ENCODE results near the gene TBC1D3I. TPM values are rescaled to one million over a fixed set of nuclear protein-coding genes. Genes with fewer than 3 reads are reported as not detected.
"Not testable (repeated sequence)": the region's sequence is repeated elsewhere in the genome, so short reads cannot be mapped to it uniquely, and the experiment has no call there.

The TBC1D3I gene
- total RNA-seq (1 to 10 TPM; 2.2 to 2.8 TPM), polyA plus RNA-seq (ENCODE audit: insufficient read depth, low read depth, low replicate concordance) (13.1 TPM)
- long read RNA-seq, donor 1 = 0 reads
- long read RNA-seq, donor 2 = 0 reads

GRCh38 chr17:36264470-36264869 is at the start of gene TBC1D3I:
TSS of gene TBC1D3I (minus strand) at chr17:36264570. CDS start at chr17:36262985, 1,585 bp downstream.
- H3K4me1 ChIP-seq; H3K9me3 ChIP-seq; H3K36me3 ChIP-seq (ENCODE audit: low read depth, missing control alignments); intact Hi-C loops (cut with DNase I; ENCODE audit: low total_unique reads); H3K27me3 ChIP-seq; H3K4me3 ChIP-seq; DNase-seq; H3K27ac ChIP-seq: not testable (repeated sequence)
- WGBS, 2 donors = no CpG with 5 or more reads among the region's 11 CpGs

- H3K4me3 ChIP-seq; H3K27ac ChIP-seq; intact Hi-C loops (cut with DNase I; ENCODE audit: low total_unique reads); H3K36me3 ChIP-seq (ENCODE audit: low read depth, missing control alignments); H3K27me3 ChIP-seq; DNase-seq; H3K4me1 ChIP-seq; H3K9me3 ChIP-seq: not testable (repeated sequence)
- no CpG with 5 or more reads among the region's 1 CpG for WGBS, 2 donors
These were observed 30.8 kb upstream of the TBC1D3I start for GRCh38 chr17:36295161-36295560.

GRCh38 chr17:36289965-36290612 is 25.7 kb upstream of the TBC1D3I start:
- DNase-seq; intact Hi-C loops (cut with DNase I; ENCODE audit: low total_unique reads); H3K4me3 ChIP-seq; H3K4me1 ChIP-seq; H3K9me3 ChIP-seq; H3K27me3 ChIP-seq; H3K36me3 ChIP-seq (ENCODE audit: low read depth, missing control alignments); H3K27ac ChIP-seq: not testable (repeated sequence)
- WGBS, 2 donors = 73 to 76% methylated on average over 1 of the region's 2 CpGs

GRCh38 chr17:36284219-36284618 is 19.8 kb upstream of the TBC1D3I start:
- H3K4me3 ChIP-seq; H3K27me3 ChIP-seq; DNase-seq; H3K9me3 ChIP-seq; H3K27ac ChIP-seq; H3K36me3 ChIP-seq (ENCODE audit: low read depth, missing control alignments); intact Hi-C loops (cut with DNase I; ENCODE audit: low total_unique reads); H3K4me1 ChIP-seq: not testable (repeated sequence)
- WGBS, 2 donors = 60 to 67% methylated on average over 1 to 2 of the region's 5 CpGs

- H3K27ac ChIP-seq; intact Hi-C loops (cut with DNase I; ENCODE audit: low total_unique reads); H3K36me3 ChIP-seq (ENCODE audit: low read depth, missing control alignments); H3K4me3 ChIP-seq; H3K4me1 ChIP-seq; DNase-seq; H3K9me3 ChIP-seq; H3K27me3 ChIP-seq: not testable (repeated sequence)
- WGBS, 2 donors = no CpG with 5 or more reads among the region's 1 CpG
These were observed 18.9 kb upstream of the TBC1D3I start for GRCh38 chr17:36283256-36283655.

GRCh38 chr17:36242046-36242445 is 22.3 kb downstream of the TBC1D3I start:
- intact Hi-C loops (cut with DNase I; ENCODE audit: low total_unique reads); H3K9me3 ChIP-seq; H3K27ac ChIP-seq; H3K4me3 ChIP-seq; H3K27me3 ChIP-seq; H3K4me1 ChIP-seq; DNase-seq; H3K36me3 ChIP-seq (ENCODE audit: low read depth, missing control alignments): not testable (repeated sequence)
- 80 to 94% methylated on average over 3 of the region's 4 CpGs for WGBS, 2 donors

- H3K9me3 ChIP-seq; H3K4me1 ChIP-seq; DNase-seq; intact Hi-C loops (cut with DNase I; ENCODE audit: low total_unique reads); H3K27ac ChIP-seq; H3K36me3 ChIP-seq (ENCODE audit: low read depth, missing control alignments); H3K27me3 ChIP-seq; H3K4me3 ChIP-seq: not testable (repeated sequence)
- WGBS, 2 donors = 48% methylated on average over 4 to 5 of the region's 5 CpGs
These were observed 34.7 kb downstream of the TBC1D3I start for GRCh38 chr17:36229644-36230043.

GRCh38 chr17:36222967-36223366 is 41.4 kb downstream of the TBC1D3I start:
- WGBS, 2 donors = 75 to 94% methylated on average over 9 to 12 of the region's 12 CpGs
- H3K27ac ChIP-seq; H3K9me3 ChIP-seq; H3K36me3 ChIP-seq (ENCODE audit: low read depth, missing control alignments); H3K4me3 ChIP-seq; H3K27me3 ChIP-seq; DNase-seq; intact Hi-C loops (cut with DNase I; ENCODE audit: low total_unique reads); H3K4me1 ChIP-seq: not testable (repeated sequence)

GRCh38 chr17:36221581-36222100 is 42.7 kb downstream of the TBC1D3I start:
- 90 to 91% methylated on average over 4 of the region's 4 CpGs for WGBS, 2 donors
- H3K27me3 ChIP-seq; H3K4me3 ChIP-seq; H3K4me1 ChIP-seq; H3K9me3 ChIP-seq; H3K36me3 ChIP-seq (ENCODE audit: low read depth, missing control alignments); intact Hi-C loops (cut with DNase I; ENCODE audit: low total_unique reads); H3K27ac ChIP-seq; DNase-seq: not testable (repeated sequence)

- H3K4me3 ChIP-seq; intact Hi-C loops (cut with DNase I; ENCODE audit: low total_unique reads); H3K27me3 ChIP-seq; H3K9me3 ChIP-seq; H3K4me1 ChIP-seq; H3K36me3 ChIP-seq (ENCODE audit: low read depth, missing control alignments); H3K27ac ChIP-seq; DNase-seq: not testable (repeated sequence)
- 83 to 86% methylated on average over 3 of the region's 3 CpGs for WGBS, 2 donors
These were observed 43.4 kb downstream of the TBC1D3I start for GRCh38 chr17:36220737-36221580.

GRCh38 chr17:36219556-36219955 is 44.8 kb downstream of the TBC1D3I start:
- intact Hi-C loops (cut with DNase I; ENCODE audit: low total_unique reads); H3K4me1 ChIP-seq; H3K27ac ChIP-seq; H3K4me3 ChIP-seq; H3K27me3 ChIP-seq; H3K36me3 ChIP-seq (ENCODE audit: low read depth, missing control alignments); DNase-seq; H3K9me3 ChIP-seq: not testable (repeated sequence)
- WGBS, 2 donors = 100% methylated on average over 1 of the region's 1 CpG

Data from testis (tissue), 5 donors.